ENCODE results near the gene PRDM2.
"Not testable (repeated sequence)": the region's sequence is repeated elsewhere in the genome, so short reads cannot be mapped to it uniquely, and the experiment has no call there.

PRDM2 gene

GRCh38 chr1:13699510-13699909, 478 bp upstream of the PRDM2 start:
- DNase-seq: peak in 1 of 2 experiments; percentile 32

- peak in 1 of 2 experiments; percentile 58 for DNase-seq
Observed at GRCh38 chr1:13700521-13701270, 708 bp downstream of the PRDM2 start.

DNA sequence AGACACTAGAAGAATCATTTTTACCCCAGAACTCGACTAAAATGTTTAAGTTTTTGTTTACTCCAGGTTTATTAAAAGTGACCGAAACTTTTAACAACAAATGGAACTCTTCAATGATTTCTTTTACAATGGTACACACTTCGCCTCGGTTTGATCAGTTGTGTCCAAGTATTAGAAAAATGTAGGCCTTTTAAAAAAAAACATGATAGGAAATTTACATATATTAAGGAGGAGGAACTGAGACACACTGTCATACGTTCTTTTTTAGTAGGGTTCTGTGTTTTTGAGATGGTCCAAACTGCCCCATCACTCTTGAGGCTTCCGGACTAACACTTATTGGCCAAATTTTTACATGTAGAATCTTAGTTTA, 1.3 kb downstream of the PRDM2 start:
- no peak for DNase-seq

- DNase-seq: no peak
Observed at GRCh38 chr1:13702425-13703127, 2.6 kb downstream of the PRDM2 start.

DNA sequence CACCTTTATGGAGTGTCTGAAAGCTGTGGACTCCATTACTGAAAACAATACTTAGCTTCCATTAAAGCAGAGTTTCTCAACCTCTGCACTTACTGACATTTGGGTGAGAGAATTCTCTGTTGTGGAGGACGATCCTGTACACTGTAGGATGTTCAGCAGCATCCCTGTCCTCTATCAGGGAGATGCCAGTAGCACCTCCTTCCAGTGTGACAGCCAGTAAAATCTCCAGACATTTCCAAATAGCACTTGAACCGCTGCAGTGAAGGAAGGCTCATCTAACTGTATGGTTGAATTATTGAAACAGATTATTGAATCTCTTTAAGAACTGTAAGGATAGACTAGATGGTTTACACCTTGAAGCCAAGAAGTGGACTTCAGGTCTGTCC, 3.1 kb downstream of the PRDM2 start:
- no peak for DNase-seq

- DNase-seq: no peak
Observed at GRCh38 chr1:13703558-13704490, 3.8 kb downstream of the PRDM2 start.

DNA sequence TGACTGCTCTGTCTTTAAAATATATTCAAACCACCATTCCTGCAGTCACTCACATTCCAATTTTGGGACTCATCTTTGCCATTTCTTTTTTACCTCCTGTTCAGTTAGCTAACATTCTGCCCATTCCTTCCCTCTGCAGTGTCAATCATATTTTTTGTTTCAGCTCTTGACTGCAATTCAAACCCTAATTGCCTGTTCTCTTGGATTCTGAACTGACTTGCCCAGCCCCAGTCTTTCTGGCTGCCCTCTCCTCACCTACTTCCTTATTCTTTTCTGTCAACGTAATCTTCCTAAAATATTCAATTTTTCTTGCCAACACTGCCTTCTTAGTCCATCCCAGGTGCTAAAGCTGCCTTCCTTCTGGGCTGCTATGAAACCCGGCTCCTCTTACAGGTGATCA, 6.1 kb downstream of the PRDM2 start:
- no peak for DNase-seq

DNA sequence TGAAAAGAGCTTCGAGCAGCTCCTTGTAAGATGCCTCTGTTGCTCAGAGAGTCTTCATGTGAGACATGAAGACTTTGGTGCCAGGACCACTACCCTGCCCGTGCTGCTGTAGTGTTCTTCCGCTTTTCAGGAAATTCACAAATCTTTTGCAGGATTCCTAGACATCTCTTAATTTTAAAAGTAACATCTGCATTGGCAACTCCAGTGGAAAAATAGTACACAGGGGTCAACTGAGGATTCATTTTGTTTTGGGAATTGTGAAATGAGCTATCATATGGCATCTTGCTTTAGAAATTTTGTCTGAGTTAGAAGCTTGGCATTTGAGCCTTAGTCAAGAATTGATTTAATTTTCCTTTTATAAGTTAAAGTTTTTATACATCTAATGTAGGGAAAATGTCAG, 7.2 kb downstream of the PRDM2 start:
- DNase-seq: no peak

- no peak for DNase-seq
Observed at GRCh38 chr1:13708380-13708982, 8.5 kb downstream of the PRDM2 start.

- no peak for DNase-seq
Observed at GRCh38 chr1:13710086-13710485, 10.1 kb downstream of the PRDM2 start.

- DNase-seq: no peak
Observed at GRCh38 chr1:13714851-13715250, 14.9 kb downstream of the PRDM2 start.

DNA sequence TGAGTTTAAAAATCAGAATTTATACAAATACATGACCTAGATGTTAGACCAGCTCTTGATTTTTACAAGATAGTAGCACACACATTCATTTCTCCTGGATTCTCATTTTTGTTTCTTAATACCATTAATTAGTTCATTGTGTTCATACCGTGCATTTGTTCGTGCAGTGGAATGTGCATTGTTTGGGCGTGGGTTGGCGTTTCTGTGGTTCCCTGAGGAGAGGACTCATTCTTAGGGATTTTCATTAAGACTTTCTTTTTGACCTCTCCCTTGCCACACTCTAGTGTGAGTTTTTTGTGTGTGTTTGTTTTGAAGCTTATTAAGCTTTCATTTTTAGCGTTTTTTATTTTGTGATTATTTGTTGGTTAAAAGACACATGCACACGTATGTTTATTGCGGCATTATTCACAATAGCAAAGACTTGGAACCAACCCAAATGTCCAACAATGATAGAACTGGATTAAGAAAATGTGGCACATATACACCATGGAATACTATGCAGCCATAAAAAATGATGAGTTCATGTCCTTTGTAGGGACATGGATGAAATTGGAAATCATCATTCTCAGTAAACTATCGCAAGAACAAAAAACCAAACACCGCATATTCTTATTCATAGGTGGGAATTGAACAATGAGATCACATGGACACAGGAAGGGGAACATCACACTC, 15.8 kb downstream of the PRDM2 start:
- DNase-seq: not testable (repeated sequence)

- no peak for DNase-seq
Observed at GRCh38 chr1:13722808-13723360, 22.9 kb downstream of the PRDM2 start.

GRCh38 chr1:13723810-13724209, 23.8 kb downstream of the PRDM2 start:
- DNase-seq: no peak

DNA sequence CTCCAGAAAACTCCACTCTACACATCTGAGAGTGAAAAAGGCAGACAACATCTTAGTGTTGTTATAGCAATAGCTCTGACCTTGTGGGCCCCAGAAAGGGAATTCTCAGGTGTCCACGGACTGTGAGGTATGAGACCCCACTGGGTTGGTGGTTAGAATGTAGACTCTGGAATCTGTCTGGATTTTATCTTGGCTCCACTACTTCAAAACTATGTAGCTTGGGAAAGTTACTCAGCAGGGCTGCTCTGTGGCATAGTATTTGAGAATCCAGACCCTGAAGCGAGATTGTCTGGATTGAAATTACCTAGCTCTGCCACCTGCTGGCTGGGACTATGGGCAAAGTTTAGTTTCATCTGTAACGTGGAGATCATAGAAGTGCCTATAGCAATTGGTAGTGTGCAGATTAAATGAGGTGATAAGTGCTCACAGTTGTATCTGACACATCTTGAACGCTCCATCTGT, 25.8 kb downstream of the PRDM2 start:
- peak; percentile 17 to 33 for DNase-seq

GRCh38 chr1:13728091-13728715, 28.2 kb downstream of the PRDM2 start:
- no peak for DNase-seq

DNA sequence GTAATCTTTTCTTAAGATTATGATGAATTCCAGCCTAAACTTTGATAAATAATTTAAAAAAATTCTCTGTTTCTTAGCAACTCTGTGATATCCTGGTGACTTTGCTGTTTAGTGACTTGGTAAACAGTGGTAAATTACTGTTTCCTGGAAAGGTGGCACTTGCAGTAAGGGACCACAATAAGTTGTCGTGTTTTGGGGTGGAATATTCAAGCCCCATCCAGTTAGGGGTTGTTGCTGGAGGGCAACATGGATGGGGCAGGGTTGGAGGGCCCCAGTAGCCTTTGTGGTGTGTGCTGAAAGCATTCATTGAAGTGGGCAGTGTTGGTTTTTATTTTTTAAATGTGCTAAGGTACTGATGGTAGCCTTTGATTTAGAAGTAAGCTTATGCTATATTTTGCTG, 30.3 kb downstream of the PRDM2 start:
- no peak for DNase-seq

DNA sequence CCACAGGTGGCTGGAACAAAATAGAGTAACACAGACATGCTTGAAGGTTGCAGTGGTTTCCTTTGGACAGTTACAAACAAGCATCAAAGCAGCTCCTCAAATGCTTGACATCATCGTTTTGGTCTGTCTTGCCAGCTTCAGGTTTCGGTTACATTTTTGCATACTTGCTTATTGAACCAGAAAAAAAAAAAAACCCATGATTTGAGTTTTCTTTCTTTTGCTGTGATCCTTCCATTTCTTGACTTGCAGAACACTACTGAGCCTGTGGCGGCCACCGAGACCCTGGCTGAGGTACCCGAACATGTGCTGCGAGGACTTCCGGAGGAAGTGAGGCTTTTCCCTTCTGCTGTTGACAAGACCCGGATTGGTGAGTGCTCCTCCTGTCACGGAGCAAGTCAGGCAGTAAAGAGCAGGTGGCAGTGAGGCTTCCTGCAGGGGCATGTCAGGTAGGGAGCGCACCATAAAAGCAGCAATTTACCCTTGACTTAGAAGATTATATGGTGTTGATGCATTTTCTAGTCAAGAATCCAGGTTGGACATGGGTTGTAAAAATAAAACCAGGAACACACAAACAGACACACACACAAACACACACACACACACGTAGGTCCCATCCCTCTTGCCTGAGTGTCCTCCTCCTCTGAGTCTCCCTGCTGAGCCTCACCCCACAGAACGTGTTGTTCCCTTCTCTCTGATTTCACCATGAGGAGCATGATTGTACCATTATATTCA, 30.9 kb downstream of the PRDM2 start:
- DNase-seq: peak in 1 of 2 experiments; percentile 47

- no peak for DNase-seq
Observed at GRCh38 chr1:13731897-13732296, 31.9 kb downstream of the PRDM2 start.

DNA sequence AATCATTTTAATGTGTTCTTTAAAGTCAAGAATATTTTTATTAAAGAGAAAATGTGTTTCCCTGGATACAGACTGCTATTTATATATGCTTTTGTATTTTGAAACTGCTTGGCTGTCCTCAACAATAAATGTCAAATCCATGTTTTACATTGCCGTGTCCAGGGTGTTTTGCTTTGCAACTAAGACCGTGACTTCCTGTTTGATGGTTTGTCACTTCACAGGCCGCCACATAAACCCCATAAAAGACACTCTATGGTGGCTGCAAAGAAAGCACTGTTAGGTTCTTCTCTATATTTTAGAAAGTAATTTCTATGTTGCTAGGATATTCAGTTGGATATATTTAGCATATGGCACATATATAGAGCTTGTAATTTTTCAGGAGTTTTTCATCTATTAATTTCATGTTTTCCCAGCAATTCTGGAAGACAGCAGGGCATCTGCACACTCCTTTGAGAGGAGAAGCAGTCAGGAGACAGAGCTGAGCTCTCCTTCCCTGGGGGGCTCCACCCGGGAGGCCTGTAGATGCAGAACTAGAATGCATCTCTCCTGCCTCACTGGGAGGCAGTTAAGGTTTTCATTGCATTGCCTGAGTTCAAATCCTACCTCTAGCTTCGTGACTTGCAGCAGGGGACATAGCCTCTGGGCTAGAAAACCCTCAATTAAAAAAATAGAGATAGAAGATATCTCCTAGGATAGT, 33.1 kb downstream of the PRDM2 start:
- no peak for DNase-seq

Data from NCI-H526 (cell line).